SK-N-SH treated with all-trans-retinoic acid at 6 μM for 48 hours (cell line): Measurements from ENCODE around the gene DDX42.
"Not testable (repeated sequence)": the region's sequence is repeated elsewhere in the genome, so short reads cannot be mapped to it uniquely, and the experiment has no call there.

Experiments
- ATAC-seq: fragments of 200-7000 bp; cut with Tn5 transposase; 3 replicates; pipeline ENCODE4 v1.9.1; 2020; ENCODE audit warnings: mild to moderate bottlenecking, moderate library complexity
- ARNTL ChIP-seq: fragments of 450-650 bp; formaldehyde crosslinking; IDR thresholded peaks from 2 replicates; pipeline ENCODE4 v1.5.0; 2020; ENCODE audit warnings: low read depth, mild to moderate bottlenecking, moderate library complexity, borderline replicate concordance
- BACH2 ChIP-seq: fragments of 250-450 bp; sonication (Bioruptor Pico); IDR thresholded peaks from 2 replicates; pipeline ENCODE4 v1.9.0; 2021; ENCODE audit warnings: mild to moderate bottlenecking, borderline replicate concordance
- CREB5 ChIP-seq: fragments of 250-450 bp; sonication (Bioruptor Pico); IDR thresholded peaks from 2 replicates; pipeline ENCODE4 v1.5.1; 2020; ENCODE audit warnings: low read depth, mild to moderate bottlenecking, moderate library complexity
- CSDC2 ChIP-seq: fragments of 250-450 bp; sonication (Bioruptor Pico); IDR thresholded peaks from 2 replicates; pipeline ENCODE4 v1.5.0; 2020; ENCODE audit warnings: mild to moderate bottlenecking, moderate library complexity
- CSRNP3 ChIP-seq: fragments of 250-450 bp; sonication (Bioruptor Pico); IDR thresholded peaks from 2 replicates; pipeline ENCODE4 v1.5.1; 2021; ENCODE audit warnings: mild to moderate bottlenecking, moderate library complexity
- ESRRG ChIP-seq: fragments of 250-450 bp; sonication (Bioruptor Pico); IDR thresholded peaks from 2 replicates; pipeline ENCODE4 v1.6.1; 2021; ENCODE audit warnings: mild to moderate bottlenecking
- GLIS3 ChIP-seq: fragments of 250-450 bp; sonication (Bioruptor Pico); IDR thresholded peaks from 2 replicates; pipeline ENCODE4 v1.5.0; 2020; ENCODE audit warnings: mild to moderate bottlenecking, moderate library complexity
- ISL1 ChIP-seq: fragments of 250-450 bp; sonication (Bioruptor Pico); IDR thresholded peaks from 2 replicates; pipeline ENCODE4 v2.1.2; 2022; ENCODE audit warnings: mild to moderate bottlenecking, moderate library complexity
- OSR1 ChIP-seq: fragments of 250-450 bp; sonication (Bioruptor Pico); IDR thresholded peaks from 2 replicates; pipeline ENCODE4 v1.8.0; 2022; ENCODE audit warnings: moderate library complexity, mild to moderate bottlenecking, inconsistent platforms
- PATZ1 ChIP-seq: fragments of 250-450 bp; sonication (Bioruptor Pico); IDR thresholded peaks from 2 replicates; pipeline ENCODE4 v1.8.0; 2020; ENCODE audit warnings: mild to moderate bottlenecking, moderate library complexity, borderline replicate concordance
- PPARA ChIP-seq: fragments of 250-450 bp; sonication (Bioruptor Pico); IDR thresholded peaks from 2 replicates; pipeline ENCODE4 v1.5.0; 2020; ENCODE audit warnings: mild to moderate bottlenecking, borderline replicate concordance
- RARB ChIP-seq: fragments of 250-450 bp; sonication (Bioruptor Pico); IDR thresholded peaks from 2 replicates; pipeline ENCODE4 v1.8.0; 2021; ENCODE audit warnings: mild to moderate bottlenecking, moderate library complexity
- SNAI2 ChIP-seq: fragments of 250-450 bp; sonication (Bioruptor Pico); IDR thresholded peaks from 2 replicates; pipeline ENCODE4 v1.5.0; 2020; ENCODE audit warnings: mild to moderate bottlenecking, moderate library complexity
- TCF4 ChIP-seq: fragments of 250-450 bp; sonication (Bioruptor Pico); IDR thresholded peaks from 2 replicates; pipeline ENCODE4 v1.8.0; 2021; ENCODE audit warnings: mild to moderate bottlenecking, moderate library complexity, borderline replicate concordance
- TOX ChIP-seq: fragments of 250-450 bp; sonication (Bioruptor Pico); IDR thresholded peaks from 2 replicates; pipeline ENCODE4 v1.8.0; 2021; ENCODE audit warnings: mild to moderate bottlenecking, moderate library complexity, borderline replicate concordance
- TSHZ2 ChIP-seq: fragments of 250-450 bp; sonication (Bioruptor Pico); IDR thresholded peaks from 2 replicates; pipeline ENCODE4 v1.5.0; 2020; ENCODE audit warnings: mild to moderate bottlenecking, moderate library complexity
- ZC3H10 ChIP-seq: fragments of 250-450 bp; sonication (Bioruptor Pico); IDR thresholded peaks from 2 replicates; pipeline ENCODE4 v1.5.1; 2021; ENCODE audit warnings: mild to moderate bottlenecking, moderate library complexity
- ZFP3 ChIP-seq: fragments of 250-450 bp; sonication (Bioruptor Pico); IDR thresholded peaks from 2 replicates; pipeline ENCODE4 v1.5.0; 2020; ENCODE audit warnings: mild to moderate bottlenecking, moderate library complexity
- ZFP30 ChIP-seq: fragments of 450-650 bp; formaldehyde crosslinking; IDR thresholded peaks from 2 replicates; pipeline ENCODE4 v1.5.0; 2022; ENCODE audit warnings: mild to moderate bottlenecking, moderate library complexity
- ZNF565 ChIP-seq: fragments of 450-650 bp; formaldehyde crosslinking; conservative IDR thresholded peaks from 2 replicates; pipeline ENCODE4 v1.5.0; 2020; ENCODE audit warnings: low read depth, mild to moderate bottlenecking, moderate library complexity
- ZNF70 ChIP-seq: fragments of 450-650 bp; formaldehyde crosslinking; IDR thresholded peaks from 2 replicates; pipeline ENCODE4 v1.5.0; 2020; ENCODE audit warnings: mild to moderate bottlenecking, moderate library complexity
- ZNF8 ChIP-seq: fragments of 450-650 bp; formaldehyde crosslinking; IDR thresholded peaks from 2 replicates; pipeline ENCODE4 v1.5.0; 2020; ENCODE audit warnings: mild to moderate bottlenecking, moderate library complexity
- TF ChIP-seq, protein P1 (sequence below): fragments of 250-450 bp; sonication (Bioruptor Pico); IDR thresholded peaks from 2 replicates; pipeline ENCODE4 v1.8.0; 2021; ENCODE audit warnings: low read depth, mild to moderate bottlenecking, moderate library complexity, borderline replicate concordance

Gene DDX42

GRCh38 chr17:63842540-63843386 lies 68.8 kb downstream of the DDX42 start, which contains the start of gene SMARCD2:
Gene SMARCD2, minus strand, starts transcription at chr17:63842685. Its CDS starts 11 bp downstream, at chr17:63842674.
- no peak for TF ChIP-seq BACH2 (CRISPR knock-in tag)
- TF ChIP-seq CSRNP3 (CRISPR knock-in tag): no peak
- no peak for TF ChIP-seq OSR1 (CRISPR knock-in tag)
- TF ChIP-seq ZNF565 (CRISPR knock-in tag): peak; percentile 87
- 0 out of 2 replicates have a peak, but pooled peaks have one; percentile 47 for TF ChIP-seq ARNTL (CRISPR knock-in tag)
- TF ChIP-seq ISL1 (CRISPR knock-in tag): 0 out of 2 replicates have a peak, but pooled peaks have one; percentile 16
- peak; percentile 53 for TF ChIP-seq ZNF70 (CRISPR knock-in tag)
- TF ChIP-seq TOX (CRISPR knock-in tag): no peak
- TF ChIP-seq TSHZ2 (CRISPR knock-in tag): peak; percentile 94
- TF ChIP-seq TCF4 (CRISPR knock-in tag): 0 out of 2 replicates have a peak, but pooled peaks have one; percentile 33
- TF ChIP-seq SNAI2: peak; percentile 85; the same call in 1 of the 2 replicates
- TF ChIP-seq ZC3H10 (CRISPR knock-in tag): no peak
- TF ChIP-seq GLIS3 (CRISPR knock-in tag): peak; percentile 94
- no peak for TF ChIP-seq ESRRG (CRISPR knock-in tag)
- peak; percentile 86 for TF ChIP-seq ZFP3 (CRISPR knock-in tag)
- TF ChIP-seq ZFP30 (CRISPR knock-in tag): peak; percentile 27; the same call in 1 of the 2 replicates
- TF ChIP-seq, protein P1, sequence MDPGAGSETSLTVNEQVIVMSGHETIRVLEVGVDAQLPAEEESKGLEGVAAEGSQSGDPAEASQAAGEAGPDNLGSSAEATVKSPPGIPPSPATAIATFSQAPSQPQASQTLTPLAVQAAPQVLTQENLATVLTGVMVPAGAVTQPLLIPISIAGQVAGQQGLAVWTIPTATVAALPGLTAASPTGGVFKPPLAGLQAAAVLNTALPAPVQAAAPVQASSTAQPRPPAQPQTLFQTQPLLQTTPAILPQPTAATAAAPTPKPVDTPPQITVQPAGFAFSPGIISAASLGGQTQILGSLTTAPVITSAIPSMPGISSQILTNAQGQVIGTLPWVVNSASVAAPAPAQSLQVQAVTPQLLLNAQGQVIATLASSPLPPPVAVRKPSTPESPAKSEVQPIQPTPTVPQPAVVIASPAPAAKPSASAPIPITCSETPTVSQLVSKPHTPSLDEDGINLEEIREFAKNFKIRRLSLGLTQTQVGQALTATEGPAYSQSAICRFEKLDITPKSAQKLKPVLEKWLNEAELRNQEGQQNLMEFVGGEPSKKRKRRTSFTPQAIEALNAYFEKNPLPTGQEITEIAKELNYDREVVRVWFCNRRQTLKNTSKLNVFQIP (CRISPR knock-in tag): peak; percentile 97
- peak; percentile 93; the same call in 1 of the 2 replicates for TF ChIP-seq CSDC2 (CRISPR knock-in tag)
- TF ChIP-seq CREB5 (CRISPR knock-in tag): no peak
- peak; percentile 76 for TF ChIP-seq ZNF8 (CRISPR knock-in tag)
- TF ChIP-seq RARB (CRISPR knock-in tag): peak; percentile 61; the same call in 1 of the 2 replicates
- TF ChIP-seq PPARA: peak; percentile 73; the same call in 1 of the 2 replicates
- no peak for TF ChIP-seq PATZ1
- peak; percentile 81 for ATAC-seq

DNA sequence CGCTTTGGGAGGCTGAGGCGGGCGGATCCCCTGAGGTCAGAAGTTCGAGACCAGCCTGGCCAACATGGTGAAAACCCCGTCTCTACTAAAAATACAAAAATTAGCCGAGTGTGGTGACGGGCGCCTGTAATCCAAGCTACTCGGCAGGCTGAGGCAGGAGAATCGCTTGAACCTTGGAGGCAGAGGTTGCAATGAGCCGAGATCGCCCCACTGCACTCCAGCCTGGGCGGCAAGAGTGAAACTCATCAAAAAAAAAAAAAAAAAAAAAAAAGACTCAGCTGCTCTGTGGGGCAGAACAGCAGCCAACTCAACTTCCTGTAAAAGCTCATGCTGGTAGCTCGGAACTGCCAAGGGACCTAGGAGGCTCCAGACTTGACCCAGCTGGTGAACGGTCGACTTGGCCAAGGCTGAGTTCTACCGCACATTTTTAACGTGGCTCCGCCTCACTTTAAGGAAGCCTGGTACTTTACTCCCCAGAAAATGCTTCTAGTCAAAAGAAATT lies 69.5 kb downstream of the DDX42 start:
- not testable (repeated sequence) for ATAC-seq
